GM21786 (cell line): ENCODE measurements around the gene AHCYL2.
A peak's percentile ranks its signal among the peaks of the same experiment; 100 is the strongest.
"Not testable (repeated sequence)": the region's sequence is repeated elsewhere in the genome, so short reads cannot be mapped to it uniquely, and the experiment has no call there.

ENCODE experiments used
- ATAC-seq: cut with Tn5 transposase; IDR thresholded peaks from one replicate; pipeline ENCODE4 v1.9.1; 2021; ENCODE audit not compliant: unreplicated experiment

AHCYL2 gene

GRCh38 chr7:129240119-129240820 lies 15.4 kb downstream of the AHCYL2 start:
- no peak for ATAC-seq

DNA sequence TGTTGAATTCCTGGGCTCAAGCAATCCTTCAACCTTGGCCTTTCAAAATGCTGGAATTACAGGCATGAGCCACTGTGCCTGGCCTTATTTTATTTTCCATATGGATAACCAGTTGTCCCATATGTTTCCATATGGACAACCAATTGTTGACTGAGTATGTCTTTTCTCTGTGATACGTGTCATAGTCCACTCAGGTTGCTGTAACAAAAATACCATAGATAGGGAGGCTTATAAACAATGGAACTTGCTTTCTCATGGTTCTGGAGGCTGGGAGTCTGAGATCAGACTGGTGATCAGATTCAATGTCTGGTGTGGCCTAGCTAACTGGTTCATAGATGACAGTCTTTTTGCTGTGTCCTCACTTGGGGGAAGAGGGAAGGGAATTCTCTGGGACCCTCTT lies 19.4 kb downstream of the AHCYL2 start:
- ATAC-seq = no peak

- ATAC-seq = no peak
Observed at GRCh38 chr7:129245533-129245932, 20.7 kb downstream of the AHCYL2 start.

DNA sequence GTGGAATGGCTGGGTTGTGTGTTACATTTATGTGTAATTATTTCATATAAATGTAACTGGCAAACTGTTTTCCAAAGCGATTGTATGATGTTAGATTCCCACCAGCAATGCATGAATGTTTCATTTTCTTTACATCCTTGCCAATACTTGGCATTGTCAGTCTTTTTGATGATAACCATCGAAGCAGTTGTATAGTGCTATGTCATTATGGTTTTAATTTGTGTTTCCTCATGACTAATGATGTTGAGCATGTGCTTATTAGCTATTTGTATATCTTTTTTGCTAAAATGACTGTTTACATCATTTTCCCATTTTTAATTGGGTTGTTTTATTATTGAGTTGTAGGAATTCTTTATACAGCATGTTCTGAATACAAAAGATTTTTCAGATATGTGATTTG lies 22.3 kb downstream of the AHCYL2 start:
- no peak for ATAC-seq

GRCh38 chr7:129252128-129252527 lies 27.3 kb downstream of the AHCYL2 start:
- no peak for ATAC-seq

DNA sequence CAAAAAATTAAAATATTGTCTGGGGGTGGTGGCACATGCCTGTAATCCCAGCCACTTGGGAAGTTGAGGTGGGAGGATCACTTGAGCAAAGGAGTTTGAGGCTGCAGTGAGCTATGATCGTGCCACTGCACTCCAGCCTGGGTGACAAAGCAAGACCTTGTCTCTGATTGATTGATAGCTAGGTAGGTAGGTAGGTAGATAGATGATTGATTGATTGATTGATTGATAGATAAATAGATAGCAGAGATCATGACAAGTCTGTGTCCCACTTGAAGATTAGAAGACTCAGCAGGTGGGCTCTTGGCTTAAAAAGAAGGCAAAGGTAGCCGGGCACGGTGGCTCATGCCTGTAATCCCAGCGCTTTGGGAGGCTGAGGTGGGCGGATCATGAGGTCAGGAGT lies 27.8 kb downstream of the AHCYL2 start:
- not testable (repeated sequence) for ATAC-seq

GRCh38 chr7:129255800-129256199 lies 31.0 kb downstream of the AHCYL2 start:
- ATAC-seq = no peak

DNA sequence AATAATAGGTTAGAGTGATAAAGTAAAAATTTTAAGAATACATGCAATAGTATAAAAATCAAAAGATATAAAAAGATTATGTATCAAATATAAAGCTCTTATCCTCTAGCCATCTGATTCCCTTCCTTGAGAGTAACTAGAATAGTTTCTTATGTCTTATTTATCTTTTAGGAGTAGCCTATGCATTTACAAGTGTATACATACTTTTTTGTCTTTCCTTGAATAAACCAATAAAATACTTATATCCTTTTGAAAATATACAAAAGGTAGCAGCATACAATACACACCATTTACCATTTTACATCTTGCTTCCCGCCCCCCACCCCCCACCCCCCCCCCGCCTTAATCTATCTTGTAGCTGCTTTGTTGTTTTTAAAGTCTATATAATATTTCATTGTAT lies 31.4 kb downstream of the AHCYL2 start:
- ATAC-seq = no peak

GRCh38 chr7:129257168-129257567 lies 32.3 kb downstream of the AHCYL2 start:
- no peak for ATAC-seq

- no peak for ATAC-seq
Observed at GRCh38 chr7:129258649-129259389, 34.0 kb downstream of the AHCYL2 start.

- no peak for ATAC-seq
Observed at GRCh38 chr7:129262324-129262723, 37.5 kb downstream of the AHCYL2 start.

DNA sequence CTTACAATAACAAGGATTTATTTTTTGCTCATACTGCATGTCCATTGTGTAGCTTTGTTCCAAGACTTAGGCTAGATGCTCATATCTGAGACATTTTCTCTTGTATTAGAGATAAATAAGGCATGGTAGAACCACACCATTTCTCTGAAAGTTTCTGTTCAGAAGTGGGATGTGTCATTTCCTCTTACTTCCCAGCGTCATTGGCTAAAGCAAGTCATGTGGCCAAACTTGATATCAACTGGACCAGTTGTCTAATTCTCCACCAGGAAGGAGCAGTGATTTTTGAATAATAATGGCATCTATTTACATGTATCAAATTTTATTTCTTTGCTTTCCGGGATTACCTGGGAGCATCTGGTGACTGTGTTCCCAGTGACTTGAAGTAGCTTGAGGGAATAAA lies 38.3 kb downstream of the AHCYL2 start:
- no peak for ATAC-seq

- ATAC-seq = no peak
Observed at GRCh38 chr7:129264534-129264933, 39.7 kb downstream of the AHCYL2 start.

DNA sequence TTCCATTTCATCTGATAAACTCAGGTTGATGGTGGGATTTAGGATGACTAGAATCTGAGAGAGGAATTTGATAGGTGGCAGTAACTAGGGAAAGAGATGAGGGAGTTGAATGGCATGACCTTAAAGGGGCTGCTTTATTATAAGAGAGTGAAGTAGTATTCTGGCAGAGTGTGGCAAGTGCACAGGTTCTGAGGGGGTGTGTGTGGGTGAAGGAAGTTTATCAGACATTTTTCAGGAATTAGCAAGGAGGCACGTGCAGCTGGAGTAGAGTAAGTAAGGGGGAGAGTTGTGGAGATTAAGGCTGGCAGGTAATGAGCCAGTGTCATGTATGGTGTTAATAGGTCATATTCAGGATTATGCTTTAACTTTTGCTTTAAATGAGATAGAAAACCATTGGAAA lies 40.5 kb downstream of the AHCYL2 start:
- no peak for ATAC-seq

DNA sequence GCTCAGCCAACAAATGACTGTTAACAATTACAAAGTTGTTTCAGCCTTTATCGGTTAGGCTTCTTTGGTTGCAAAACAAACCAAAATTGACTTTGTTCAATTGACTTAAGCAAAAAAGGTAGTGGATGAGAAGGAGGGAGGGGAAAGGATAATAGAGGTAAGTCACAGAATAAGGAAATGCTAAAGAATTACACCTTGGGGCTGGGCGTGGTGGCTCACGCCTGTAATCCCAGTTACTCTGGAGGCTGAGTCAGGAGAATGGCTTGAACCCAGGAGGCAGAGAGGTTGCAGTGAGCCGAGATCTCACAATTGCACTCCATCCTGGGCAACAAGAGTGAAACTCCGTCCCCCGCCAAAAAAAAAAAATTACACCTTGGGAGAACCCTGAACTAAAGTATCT lies 41.4 kb downstream of the AHCYL2 start:
- no peak for ATAC-seq

- ATAC-seq = no peak
Observed at GRCh38 chr7:129270077-129270476, 45.2 kb downstream of the AHCYL2 start.

GRCh38 chr7:129271500-129272355 lies 46.9 kb downstream of the AHCYL2 start:
- ATAC-seq = peak; percentile 48

- no peak for ATAC-seq
Observed at GRCh38 chr7:129273936-129274335, 49.1 kb downstream of the AHCYL2 start.

- ATAC-seq = no peak
Observed at GRCh38 chr7:129277629-129278028, 52.8 kb downstream of the AHCYL2 start.

DNA sequence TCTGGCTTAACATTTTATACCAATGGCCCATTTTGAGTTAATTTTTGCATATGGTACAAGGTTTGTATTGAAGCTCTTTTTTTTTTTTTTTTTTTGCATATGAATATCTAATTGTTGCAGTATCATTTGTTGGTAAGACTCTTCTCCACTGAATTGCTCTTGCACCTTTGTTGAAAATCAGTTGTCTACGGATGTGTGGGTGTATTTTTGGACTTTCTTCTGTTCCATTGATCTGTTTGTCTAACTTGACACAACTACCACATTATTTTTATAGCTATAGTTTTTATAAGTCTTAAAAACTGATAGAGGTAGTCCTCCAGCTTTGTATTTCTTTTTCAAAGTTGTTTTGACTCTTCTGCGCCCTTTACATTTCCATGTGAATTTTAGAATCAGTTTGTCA lies 53.9 kb downstream of the AHCYL2 start:
- ATAC-seq = no peak

DNA sequence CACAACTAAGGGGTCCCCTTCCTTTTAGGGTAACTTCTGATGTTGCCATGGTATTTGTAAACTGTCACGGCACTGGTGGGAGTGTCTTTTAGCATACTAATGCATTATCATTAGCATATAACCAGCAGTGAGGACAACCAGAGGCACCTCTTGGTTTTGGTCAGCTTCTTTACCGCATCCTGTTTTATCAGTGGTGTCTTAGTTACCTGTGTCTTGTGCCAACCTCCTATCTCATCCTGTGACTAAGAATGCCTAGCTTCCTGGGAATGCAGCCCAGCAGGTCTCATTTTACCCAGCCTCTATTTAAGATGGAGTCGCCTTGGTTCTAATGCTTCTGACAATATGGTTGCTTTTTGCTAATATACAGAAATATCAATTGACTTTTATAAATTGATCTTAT lies 54.9 kb downstream of the AHCYL2 start:
- no peak for ATAC-seq

- no peak for ATAC-seq
Observed at GRCh38 chr7:129281163-129281562, 56.3 kb downstream of the AHCYL2 start.
